ENCODE data around the gene IMMP2L.

IMMP2L gene

GRCh38 chr7:111392294-111392693, 170.0 kb downstream of the IMMP2L start:
- DNase-seq (ENCODE audit: low spot score) = no peak

GRCh38 chr7:111390000-111390399, 172.3 kb downstream of the IMMP2L start:
- DNase-seq (ENCODE audit: low spot score) = no peak

GRCh38 chr7:111388912-111389311, 173.4 kb downstream of the IMMP2L start:
- DNase-seq (ENCODE audit: low spot score) = no peak

- no peak for DNase-seq (ENCODE audit: low spot score)
These were observed 174.3 kb downstream of the IMMP2L start for GRCh38 chr7:111388016-111388415.

- DNase-seq (ENCODE audit: low spot score) = no peak
These were observed 178.0 kb downstream of the IMMP2L start for GRCh38 chr7:111384065-111384891.

GRCh38 chr7:111383133-111383532, 179.2 kb downstream of the IMMP2L start:
- no peak for DNase-seq (ENCODE audit: low spot score)

- DNase-seq (ENCODE audit: low spot score) = no peak
These were observed 180.7 kb downstream of the IMMP2L start for GRCh38 chr7:111381590-111381989.

GRCh38 chr7:111380945-111381344, 181.3 kb downstream of the IMMP2L start:
- no peak for DNase-seq (ENCODE audit: low spot score)

- DNase-seq (ENCODE audit: low spot score) = no peak
These were observed 188.3 kb downstream of the IMMP2L start for GRCh38 chr7:111374027-111374426.

GRCh38 chr7:111371437-111371836, 190.9 kb downstream of the IMMP2L start:
- no peak for DNase-seq (ENCODE audit: low spot score)

- DNase-seq (ENCODE audit: low spot score) = no peak
These were observed 192.3 kb downstream of the IMMP2L start for GRCh38 chr7:111370002-111370401.

GRCh38 chr7:111368381-111369065, 193.8 kb downstream of the IMMP2L start:
- DNase-seq (ENCODE audit: low spot score) = no peak

GRCh38 chr7:111364413-111364812, 197.9 kb downstream of the IMMP2L start:
- no peak for DNase-seq (ENCODE audit: low spot score)

- no peak for DNase-seq (ENCODE audit: low spot score)
These were observed 199.2 kb downstream of the IMMP2L start for GRCh38 chr7:111363099-111363498.

- DNase-seq (ENCODE audit: low spot score) = peak; percentile 2
These were observed 199.7 kb downstream of the IMMP2L start for GRCh38 chr7:111362506-111363054.

- DNase-seq (ENCODE audit: low spot score) = no peak
These were observed 203.4 kb downstream of the IMMP2L start for GRCh38 chr7:111358915-111359314.

GRCh38 chr7:111357691-111358090, 204.6 kb downstream of the IMMP2L start:
- DNase-seq (ENCODE audit: low spot score) = no peak

- DNase-seq (ENCODE audit: low spot score) = no peak
These were observed 205.4 kb downstream of the IMMP2L start for GRCh38 chr7:111356941-111357340.

- no peak for DNase-seq (ENCODE audit: low spot score)
These were observed 210.0 kb downstream of the IMMP2L start for GRCh38 chr7:111352319-111352718.

- DNase-seq (ENCODE audit: low spot score) = no peak
These were observed 216.1 kb downstream of the IMMP2L start for GRCh38 chr7:111346219-111346618.

- no peak for DNase-seq (ENCODE audit: low spot score)
These were observed 219.3 kb downstream of the IMMP2L start for GRCh38 chr7:111343017-111343416.

- no peak for DNase-seq (ENCODE audit: low spot score)
These were observed 223.3 kb downstream of the IMMP2L start for GRCh38 chr7:111339006-111339405.

- DNase-seq (ENCODE audit: low spot score) = no peak
These were observed 229.3 kb downstream of the IMMP2L start for GRCh38 chr7:111333010-111333409.
